GM19351 (cell line): ENCODE results near the gene TENM3.

Experiments
- ATAC-seq: cut with Tn5 transposase; IDR thresholded peaks from one replicate; pipeline ENCODE4 v1.9.1; 2021; ENCODE audit warnings: mild to moderate bottlenecking, moderate library complexity; ENCODE audit not compliant: unreplicated experiment

TENM3 gene

GRCh38 chr4:182604161-182604622 lies 361.0 kb downstream of the TENM3 start:
- ATAC-seq, result no peak

- ATAC-seq, result no peak
Measured at GRCh38 chr4:182604953-182605352, 361.8 kb downstream of the TENM3 start.

GRCh38 chr4:182608525-182608924 lies 365.3 kb downstream of the TENM3 start:
- no peak for ATAC-seq

- no peak for ATAC-seq
Measured at GRCh38 chr4:182616476-182616875, 373.3 kb downstream of the TENM3 start.

GRCh38 chr4:182619660-182620059 lies 376.5 kb downstream of the TENM3 start:
- no peak for ATAC-seq

- no peak for ATAC-seq
Measured at GRCh38 chr4:182620111-182620980, 377.1 kb downstream of the TENM3 start.

- ATAC-seq, result no peak
Measured at GRCh38 chr4:182624281-182624680, 381.1 kb downstream of the TENM3 start.

GRCh38 chr4:182625193-182625592 lies 382.0 kb downstream of the TENM3 start:
- no peak for ATAC-seq

- ATAC-seq, result no peak
Measured at GRCh38 chr4:182627996-182628395, 384.8 kb downstream of the TENM3 start.

- no peak for ATAC-seq
Measured at GRCh38 chr4:182628544-182628943, 385.3 kb downstream of the TENM3 start.

- ATAC-seq, result no peak
Measured at GRCh38 chr4:182629096-182629495, 385.9 kb downstream of the TENM3 start.

GRCh38 chr4:182640491-182640890 lies 397.3 kb downstream of the TENM3 start:
- ATAC-seq, result no peak

GRCh38 chr4:182640932-182641331 lies 397.7 kb downstream of the TENM3 start:
- no peak for ATAC-seq

GRCh38 chr4:182642831-182643230 lies 399.6 kb downstream of the TENM3 start:
- ATAC-seq, result peak; percentile 91

GRCh38 chr4:182643801-182644682 lies 400.8 kb downstream of the TENM3 start:
- no peak for ATAC-seq

GRCh38 chr4:182644683-182645050 lies 401.5 kb downstream of the TENM3 start:
- ATAC-seq, result no peak

- no peak for ATAC-seq
Measured at GRCh38 chr4:182645511-182645910, 402.3 kb downstream of the TENM3 start.

GRCh38 chr4:182647646-182648300 lies 404.6 kb downstream of the TENM3 start:
- ATAC-seq, result no peak

- no peak for ATAC-seq
Measured at GRCh38 chr4:182648766-182649165, 405.6 kb downstream of the TENM3 start.

- ATAC-seq, result no peak
Measured at GRCh38 chr4:182649698-182650477, 406.7 kb downstream of the TENM3 start.
